H1 (cell line): ENCODE results near the gene MTCH2. TPM values are rescaled to one million over a fixed set of nuclear protein-coding genes. Genes with fewer than 3 reads are reported as not detected.

Experiments
- CTCF ChIA-PET: fragments of 300-600 bp; sonication (Branson Sonifier 250); formaldehyde crosslinking; loops from one replicate; lab custom pipeline; 2021; ENCODE audit not compliant: partially characterized antibody; lab: Charles Lee
- POLR2A ChIA-PET: fragments of 300-600 bp; sonication (Branson Sonifier 250); formaldehyde crosslinking; loops from one replicate; lab custom pipeline; 2021; ENCODE audit warnings: inconsistent platforms; ENCODE audit not compliant: partially characterized antibody; lab: Charles Lee
- DNase-seq, 2 experiments: peaks; one replicate each; pipeline versions ENCODE4 v3.0.0 to v3.0.0-alpha.2; 2010 to 2022; ENCODE audit warnings: low spot score in 2 of 2, low read depth in 1 of 2, mixed read lengths in 1 of 2
- FAIRE-seq: peaks from 2 replicates; lab custom pipeline; 2011; peaks lifted over from hg19 to GRCh38; lab: Jason Lieb, UNC
- H2AFZ ChIP-seq: 2 replicates; pipeline ENCODE4 v1.8.1; 2012; ENCODE audit warnings: low read length, inconsistent platforms
- H2AK5ac ChIP-seq: 2 replicates; pipeline ENCODE4 v1.6.1; 2013; ENCODE audit warnings: low read depth, low read length
- H2BK120ac ChIP-seq: replicated peaks from 2 replicates; pipeline ENCODE3; 2013; ENCODE audit warnings: low read depth, low read length, inconsistent platforms
- H2BK12ac ChIP-seq: 2 replicates; pipeline ENCODE4 v1.6.1; 2013; ENCODE audit warnings: low read depth, low read length
- H2BK15ac ChIP-seq: 2 replicates; pipeline ENCODE4 v1.6.1; 2013; ENCODE audit warnings: low read length
- H2BK20ac ChIP-seq: 2 replicates; pipeline ENCODE4 v1.6.1; 2013; ENCODE audit warnings: low read length
- H2BK5ac ChIP-seq: 2 replicates; pipeline ENCODE4 v1.6.1; 2013; ENCODE audit warnings: low read depth, low read length
- H3K14ac ChIP-seq: 2 replicates; pipeline ENCODE4 v1.6.1; 2013; ENCODE audit warnings: inconsistent platforms; ENCODE audit not compliant: insufficient read length
- H3K18ac ChIP-seq: 2 replicates; pipeline ENCODE4 v1.6.1; 2013; ENCODE audit warnings: low read length; ENCODE audit errors: extremely low read depth
- H3K23ac ChIP-seq: 2 replicates; pipeline ENCODE4 v1.6.1; 2013; ENCODE audit warnings: inconsistent platforms; ENCODE audit not compliant: insufficient read length
- H3K23me2 ChIP-seq: 2 replicates; pipeline ENCODE4 v1.6.1; 2013; ENCODE audit warnings: low read depth, low read length
- H3K27ac ChIP-seq: 2 replicates; pipeline ENCODE4 v1.6.1; 2011; ENCODE audit warnings: low read depth, low read length, inconsistent platforms
- H3K27me3 ChIP-seq, 4 experiments: replicated peaks in 1 of 4; 1 replicate in 1 of 4; 2 replicates in 3 of 4; pipeline versions ENCODE4 v1.6.1 to v1.8.1; 2011 to 2013; ENCODE audit warnings: low read length in 3 of 4, mild to moderate bottlenecking in 3 of 4, inconsistent platforms in 2 of 4, mixed read lengths in 2 of 4, moderate library complexity in 1 of 4; ENCODE audit not compliant: control insufficient read depth in 3 of 4, insufficient read depth in 3 of 4; ENCODE audit errors: extremely low read depth in 1 of 4
- H3K36me3 ChIP-seq, 4 experiments: 2 replicates each; pipeline versions ENCODE4 v1.6.1 to v1.8.1; 2011 to 2013; ENCODE audit warnings: mild to moderate bottlenecking in 4 of 4, low read length in 3 of 4, moderate library complexity in 2 of 4, control low read depth in 1 of 4, inconsistent platforms in 1 of 4; ENCODE audit not compliant: insufficient read depth in 4 of 4, control insufficient read depth in 2 of 4
- H3K4ac ChIP-seq: replicated peaks from 2 replicates; pipeline ENCODE3; 2013; ENCODE audit warnings: low read length, low read depth, mixed read lengths, inconsistent platforms; ENCODE audit not compliant: insufficient read length
- H3K4me1 ChIP-seq, 4 experiments: replicated peaks in 1 of 4; 1 replicate in 1 of 4; 2 replicates in 3 of 4; pipeline versions ENCODE4 v1.6.1 to v1.8.1; 2011 to 2013; ENCODE audit warnings: low read length in 3 of 4, inconsistent platforms in 2 of 4, mixed read lengths in 1 of 4; ENCODE audit not compliant: insufficient read depth in 4 of 4, control insufficient read depth in 3 of 4
- H3K4me2 ChIP-seq, 2 experiments: 2 replicates each; pipeline versions ENCODE4 v1.6.1 to v1.8.1; 2011 to 2013; ENCODE audit warnings: low read depth in 2 of 2, low read length in 2 of 2, control low read depth in 1 of 2, inconsistent platforms in 1 of 2, mild to moderate bottlenecking in 1 of 2; ENCODE audit not compliant: insufficient read depth in 1 of 2
- H3K4me3 ChIP-seq, 4 experiments: fragments of 200-600, 300-600 bp in 1 of 4; sonication (generic), shearing (Covaris generic), sonication (Bioruptor Twin) in 1 of 4; 2 replicates each; pipeline versions ENCODE4 v1.5.1 to v1.8.1; 2011 to 2016; ENCODE audit warnings: low read length in 4 of 4, low read depth in 3 of 4, control low read depth in 2 of 4, inconsistent platforms in 2 of 4, mild to moderate bottlenecking in 2 of 4, mixed read lengths in 1 of 4, moderate library complexity in 1 of 4; ENCODE audit not compliant: insufficient read depth in 2 of 4; ENCODE audit errors: extremely low read depth in 1 of 4
- H3K56ac ChIP-seq: replicated peaks from 2 replicates; pipeline ENCODE3; 2013; ENCODE audit warnings: low read depth, mild to moderate bottlenecking, mixed read lengths, low read length, inconsistent platforms; ENCODE audit not compliant: insufficient read length
- H3K79me1 ChIP-seq: 2 replicates; pipeline ENCODE4 v1.6.1; 2013; ENCODE audit warnings: low read depth, low read length, control low read depth
- H3K79me2 ChIP-seq, 2 experiments: 2 replicates each; pipeline versions ENCODE4 v1.6.1 to v1.8.1; 2012 to 2013; ENCODE audit warnings: low read length in 2 of 2, mild to moderate bottlenecking in 2 of 2, inconsistent platforms in 1 of 2; ENCODE audit not compliant: insufficient read depth in 2 of 2, control insufficient read depth in 1 of 2
- H3K9ac ChIP-seq, 4 experiments: replicated peaks in 1 of 4; 1 replicate in 1 of 4; 2 replicates in 3 of 4; pipeline versions ENCODE4 v1.6.1 to v1.8.1; 2011 to 2013; ENCODE audit warnings: low read depth in 3 of 4, low read length in 3 of 4, control low read depth in 2 of 4, mild to moderate bottlenecking in 2 of 4, moderate library complexity in 2 of 4, inconsistent platforms in 1 of 4; ENCODE audit errors: extremely low read depth in 1 of 4
- H3K9me3 ChIP-seq, 2 experiments: 2 replicates each; pipeline versions ENCODE4 v1.6.1 to v1.8.1; 2012 to 2013; ENCODE audit warnings: mild to moderate bottlenecking in 2 of 2, moderate library complexity in 2 of 2, control low read depth in 1 of 2, inconsistent platforms in 1 of 2, low read depth in 1 of 2, low read length in 1 of 2, mixed read lengths in 1 of 2; ENCODE audit not compliant: insufficient read depth in 2 of 2
- H4K20me1 ChIP-seq, 2 experiments: replicated peaks in 1 of 2; 2 replicates each; pipeline versions ENCODE3 to v1.8.1; 2011 to 2013; ENCODE audit warnings: inconsistent platforms in 2 of 2, low read length in 2 of 2, mild to moderate bottlenecking in 1 of 2; ENCODE audit not compliant: insufficient read depth in 2 of 2, control insufficient read depth in 1 of 2
- H4K5ac ChIP-seq: 2 replicates; pipeline ENCODE4 v1.6.1; 2013; ENCODE audit warnings: low read length, low read depth, mixed read lengths, inconsistent platforms; ENCODE audit not compliant: insufficient read length
- H4K8ac ChIP-seq: 2 replicates; pipeline ENCODE4 v1.8.0; 2013; ENCODE audit warnings: mild to moderate bottlenecking, moderate library complexity, low read length, inconsistent platforms; ENCODE audit not compliant: insufficient read depth; ENCODE audit errors: extremely low read depth
- H4K91ac ChIP-seq: replicated peaks from 2 replicates; pipeline ENCODE3; 2013; ENCODE audit warnings: low read length, mixed read lengths, inconsistent platforms; ENCODE audit not compliant: insufficient read length
- BCL11A ChIP-seq, 2 experiments: IDR thresholded peaks; one replicate each; pipeline ENCODE4 v1.6.1; 2011; ENCODE audit warnings: low read depth in 2 of 2, low read length in 2 of 2, mild to moderate bottlenecking in 2 of 2
- BRCA1 ChIP-seq: IDR thresholded peaks from 2 replicates; pipeline ENCODE4 v1.6.1; 2012; ENCODE audit warnings: low read depth, low read length, improper control_type of control experiment
- CHD1 ChIP-seq: IDR thresholded peaks from 2 replicates; pipeline ENCODE4 v1.6.1; 2012; ENCODE audit warnings: low read depth, low read length, improper control_type of control experiment
- CHD2 ChIP-seq: IDR thresholded peaks from 2 replicates; pipeline ENCODE4 v1.6.1; 2012; ENCODE audit warnings: low read length, improper control_type of control experiment
- CREB1 ChIP-seq: IDR thresholded peaks from 2 replicates; pipeline ENCODE4 v1.6.1; 2012; ENCODE audit warnings: inconsistent platforms
- CTBP2 ChIP-seq: IDR thresholded peaks from 2 replicates; pipeline ENCODE4 v1.7.0; 2011; ENCODE audit warnings: borderline replicate concordance, mild to moderate bottlenecking, moderate library complexity, mixed read lengths, low read length; ENCODE audit not compliant: insufficient read depth, insufficient read length
- JUN ChIP-seq: IDR thresholded peaks from 2 replicates; pipeline ENCODE4 v1.6.1; 2011; ENCODE audit warnings: low read depth, mild to moderate bottlenecking, improper control_type of control experiment, low read length
- MAX ChIP-seq: IDR thresholded peaks from 2 replicates; pipeline ENCODE4 v1.6.1; 2012; ENCODE audit warnings: inconsistent platforms
- SP2 ChIP-seq: IDR thresholded peaks from 2 replicates; pipeline ENCODE4 v1.6.1; 2012; ENCODE audit warnings: mild to moderate bottlenecking, low read length, inconsistent platforms
- TBP ChIP-seq: IDR thresholded peaks from 2 replicates; pipeline ENCODE4 v1.6.1; 2011; ENCODE audit warnings: low read depth, low read length, improper control_type of control experiment
- ZNF274 ChIP-seq: IDR thresholded peaks from 2 replicates; pipeline ENCODE4 v1.7.0; 2012; ENCODE audit warnings: low read length, borderline replicate concordance; ENCODE audit errors: extremely low read depth
- WGBS, 2 experiments: shearing (Covaris generic) in 1 of 2; methylation state at CpG; one replicate each; pipeline versions ENCODE4 v1.1.6 to v1.1.7; 2013 to 2015; ENCODE audit warnings: low lambda C conversion rate in 2 of 2, mixed read lengths in 2 of 2, inconsistent platforms in 1 of 2, low coverage in 1 of 2, missing lambda C conversion rate in 1 of 2; ENCODE audit not compliant: insufficient replicate concordance in 2 of 2, insufficient coverage in 1 of 2, insufficient read length in 1 of 2; ENCODE audit errors: extremely low coverage in 1 of 2, missing lambda C conversion rate in 1 of 2; 5-methylcytosine and 5-hydroxymethylcytosine counted together
- polyA plus RNA-seq, 7 experiments: library from polyadenylated mRNA; depleted of rRNA in 3 of 7; stranded (reverse) in 5 of 7; unstranded in 2 of 7; fragments of >200 nt in 5 of 7; fragments of 200-250 nt in 2 of 7; gene quantifications; 1 replicate in 5 of 7; 2 replicates in 1 of 7; 4 replicates in 1 of 7; pipeline versions ENCODE4 v1.2.1 to v1.2.3, GENCODE V29; 2011 to 2013; ENCODE audit warnings: missing spikeins in 2 of 7, mixed read lengths in 2 of 7
- total RNA-seq: library from RNA; stranded (reverse); fragmentation: NEBNext Ultra II Directional; extraction: Animal tissue kit (Norgen Biotek cat#: 25700); gene quantifications from 2 replicates; pipeline ENCODE4 v1.2.1, GENCODE V29; 2021
- TF ChIP-seq, protein P1 (sequence below): IDR thresholded peaks from 2 replicates; pipeline ENCODE4 v1.6.1; 2011; ENCODE audit warnings: low read depth, mild to moderate bottlenecking, low read length; ENCODE audit not compliant: insufficient read depth
- TF ChIP-seq, protein P2 (sequence below): IDR thresholded peaks from 2 replicates; pipeline ENCODE4 v1.6.1; 2011; ENCODE audit warnings: low read length, improper control_type of control experiment

MTCH2 gene
- total and polyA plus RNA-seq, 2 of the 8 experiments (the other 6 are each of a cell fraction or from before 2014, with no cell fraction given) = 157 to 171 TPM

DNA sequence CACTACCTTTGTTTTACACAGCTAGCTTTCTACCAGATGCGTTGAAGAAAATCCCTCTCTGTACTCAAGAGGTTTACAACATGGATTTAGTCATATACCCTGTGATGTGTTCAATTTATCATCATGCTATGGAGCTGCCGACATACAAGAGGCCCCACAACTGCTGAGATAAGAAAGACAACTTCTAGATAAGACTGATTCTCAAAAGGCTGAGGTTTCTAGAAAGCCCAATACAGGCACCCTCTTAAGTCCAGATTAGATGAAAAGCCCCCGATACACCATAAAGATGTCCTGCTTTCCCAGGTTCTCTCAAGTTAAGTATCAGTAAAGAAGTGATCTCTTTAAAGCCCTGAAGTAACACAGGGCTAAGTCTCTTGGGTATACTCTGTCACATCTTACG lies 14.3 kb downstream of the MTCH2 start:
- WGBS, 2 experiments = 87% methylated on average over 4 of the region's 4 CpGs; no CpG with 5 or more reads in 1 of the 2 experiments
- no peak overlapping the region for H2BK120ac ChIP-seq
- FAIRE-seq = no peak

More for the DNA sequence above, 14.3 kb downstream of the MTCH2 start:
- no peak overlapping the region for H2AK5ac ChIP-seq
- H3K23me2 ChIP-seq = no peaks in the 10 kb centered on the region
- H3K79me1 ChIP-seq = no peaks in the 10 kb centered on the region
- H3K4me2 ChIP-seq = no peak overlapping the region
- no peak overlapping the region for H3K4me3 ChIP-seq
- H3K18ac ChIP-seq = no peak overlapping the region
- H3K23ac ChIP-seq = no peak overlapping the region
- CTCF ChIA-PET = interaction anchor here (0.5 to 2.2 kb wide), 4 partner anchors 11 to 1000 kb away, joined by 3 to 6 read pairs (median 5); no protein-coding TSS in a partner anchor
- H3K4me1 ChIP-seq = no peaks in the 10 kb centered on the region
- H2BK5ac ChIP-seq = no peak overlapping the region
- H4K91ac ChIP-seq = no peak overlapping the region
- no peak overlapping the region for H3K4ac ChIP-seq
- no peak overlapping the region for H4K5ac ChIP-seq
- no peaks in the 10 kb centered on the region for H3K79me2 ChIP-seq
- no peak overlapping the region for H3K14ac ChIP-seq
- no peak overlapping the region for H2BK12ac ChIP-seq
- H3K36me3 ChIP-seq = peaks cover 6 to 73% (median 50%) of the 10 kb centered on the region in 4 experiments; a peak in 7 of 8 replicates
- TF ChIP-seq CHD1 (no peak), CHD2 (no peak), BRCA1 (no peak), ZNF274 (no peak), BCL11A (IDR thresholded peaks at IDR 0.05; ENCODE audit: low read depth in 2 of 2, low read length in 2 of 2) (no peak), TBP (no peak), MAX (no peak), SP2 (no peak), CTBP2 (no peak), CREB1 (no peak), JUN (no peak)
- TF ChIP-seq, protein P1, sequence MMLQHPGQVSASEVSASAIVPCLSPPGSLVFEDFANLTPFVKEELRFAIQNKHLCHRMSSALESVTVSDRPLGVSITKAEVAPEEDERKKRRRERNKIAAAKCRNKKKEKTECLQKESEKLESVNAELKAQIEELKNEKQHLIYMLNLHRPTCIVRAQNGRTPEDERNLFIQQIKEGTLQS = no peak
- TF ChIP-seq, protein P2, sequence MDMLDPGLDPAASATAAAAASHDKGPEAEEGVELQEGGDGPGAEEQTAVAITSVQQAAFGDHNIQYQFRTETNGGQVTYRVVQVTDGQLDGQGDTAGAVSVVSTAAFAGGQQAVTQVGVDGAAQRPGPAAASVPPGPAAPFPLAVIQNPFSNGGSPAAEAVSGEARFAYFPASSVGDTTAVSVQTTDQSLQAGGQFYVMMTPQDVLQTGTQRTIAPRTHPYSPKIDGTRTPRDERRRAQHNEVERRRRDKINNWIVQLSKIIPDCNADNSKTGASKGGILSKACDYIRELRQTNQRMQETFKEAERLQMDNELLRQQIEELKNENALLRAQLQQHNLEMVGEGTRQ = no peak
- H4K8ac ChIP-seq = no peak overlapping the region
- no peak overlapping the region for H2AFZ ChIP-seq
- POLR2A ChIA-PET = interaction anchor here (0.6 to 1.1 kb wide), 2 partner anchors 9 to 15 kb away, joined by 3 read pairs; no protein-coding TSS in a partner anchor
- DNase-seq = no peak
- no peak overlapping the region for H2BK15ac ChIP-seq
- no peaks in the 10 kb centered on the region for H3K27me3 ChIP-seq
- peaks cover 0 to 1% of the 10 kb centered on the region in 2 experiments for H4K20me1 ChIP-seq
- H3K27ac ChIP-seq = no peak overlapping the region
- no peak overlapping the region for H3K9ac ChIP-seq
- H2BK20ac ChIP-seq = no peak overlapping the region
- H3K56ac ChIP-seq = no peak overlapping the region
- H3K9me3 ChIP-seq = no peaks in the 10 kb centered on the region
